ENCODE data around the gene TMEM131L. TPM values are rescaled to one million over a fixed set of nuclear protein-coding genes. Genes with fewer than 3 reads are reported as not detected.
"Not testable (repeated sequence)": the region's sequence is repeated elsewhere in the genome, so short reads cannot be mapped to it uniquely, and the experiment has no call there.

Gene TMEM131L, protein sequence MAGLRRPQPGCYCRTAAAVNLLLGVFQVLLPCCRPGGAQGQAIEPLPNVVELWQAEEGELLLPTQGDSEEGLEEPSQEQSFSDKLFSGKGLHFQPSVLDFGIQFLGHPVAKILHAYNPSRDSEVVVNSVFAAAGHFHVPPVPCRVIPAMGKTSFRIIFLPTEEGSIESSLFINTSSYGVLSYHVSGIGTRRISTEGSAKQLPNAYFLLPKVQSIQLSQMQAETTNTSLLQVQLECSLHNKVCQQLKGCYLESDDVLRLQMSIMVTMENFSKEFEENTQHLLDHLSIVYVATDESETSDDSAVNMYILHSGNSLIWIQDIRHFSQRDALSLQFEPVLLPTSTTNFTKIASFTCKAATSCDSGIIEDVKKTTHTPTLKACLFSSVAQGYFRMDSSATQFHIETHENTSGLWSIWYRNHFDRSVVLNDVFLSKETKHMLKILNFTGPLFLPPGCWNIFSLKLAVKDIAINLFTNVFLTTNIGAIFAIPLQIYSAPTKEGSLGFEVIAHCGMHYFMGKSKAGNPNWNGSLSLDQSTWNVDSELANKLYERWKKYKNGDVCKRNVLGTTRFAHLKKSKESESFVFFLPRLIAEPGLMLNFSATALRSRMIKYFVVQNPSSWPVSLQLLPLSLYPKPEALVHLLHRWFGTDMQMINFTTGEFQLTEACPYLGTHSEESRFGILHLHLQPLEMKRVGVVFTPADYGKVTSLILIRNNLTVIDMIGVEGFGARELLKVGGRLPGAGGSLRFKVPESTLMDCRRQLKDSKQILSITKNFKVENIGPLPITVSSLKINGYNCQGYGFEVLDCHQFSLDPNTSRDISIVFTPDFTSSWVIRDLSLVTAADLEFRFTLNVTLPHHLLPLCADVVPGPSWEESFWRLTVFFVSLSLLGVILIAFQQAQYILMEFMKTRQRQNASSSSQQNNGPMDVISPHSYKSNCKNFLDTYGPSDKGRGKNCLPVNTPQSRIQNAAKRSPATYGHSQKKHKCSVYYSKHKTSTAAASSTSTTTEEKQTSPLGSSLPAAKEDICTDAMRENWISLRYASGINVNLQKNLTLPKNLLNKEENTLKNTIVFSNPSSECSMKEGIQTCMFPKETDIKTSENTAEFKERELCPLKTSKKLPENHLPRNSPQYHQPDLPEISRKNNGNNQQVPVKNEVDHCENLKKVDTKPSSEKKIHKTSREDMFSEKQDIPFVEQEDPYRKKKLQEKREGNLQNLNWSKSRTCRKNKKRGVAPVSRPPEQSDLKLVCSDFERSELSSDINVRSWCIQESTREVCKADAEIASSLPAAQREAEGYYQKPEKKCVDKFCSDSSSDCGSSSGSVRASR (N-terminal part only)
- 10 to 100 TPM in 9 of 10 donors, 1 to 10 TPM in 1; 9.1 to 33.6 (median 20.0) TPM for total RNA-seq
- 1 to 10 TPM; 2.7 to 3.7 TPM for polyA plus RNA-seq
- long read RNA-seq, donor 1, full-length matches to known transcripts = 5 of 20 reads
- long read RNA-seq, donor 1, partial matches to known transcripts = 9 of 20 reads
- long read RNA-seq, donor 1, other reads (novel, unspliced or antisense) = 6 of 20 reads
- long read RNA-seq, donor 2, full-length matches to known transcripts = 4 of 18 reads
- long read RNA-seq, donor 2, partial matches to known transcripts = 8 of 18 reads
- long read RNA-seq, donor 2, other reads (novel, unspliced or antisense) = 6 of 18 reads
- long read RNA-seq, donor 3, full-length matches to known transcripts = 6 of 18 reads
- long read RNA-seq, donor 3, partial matches to known transcripts = 7 of 18 reads
- long read RNA-seq, donor 3, other reads (novel, unspliced or antisense) = 5 of 18 reads

DNA sequence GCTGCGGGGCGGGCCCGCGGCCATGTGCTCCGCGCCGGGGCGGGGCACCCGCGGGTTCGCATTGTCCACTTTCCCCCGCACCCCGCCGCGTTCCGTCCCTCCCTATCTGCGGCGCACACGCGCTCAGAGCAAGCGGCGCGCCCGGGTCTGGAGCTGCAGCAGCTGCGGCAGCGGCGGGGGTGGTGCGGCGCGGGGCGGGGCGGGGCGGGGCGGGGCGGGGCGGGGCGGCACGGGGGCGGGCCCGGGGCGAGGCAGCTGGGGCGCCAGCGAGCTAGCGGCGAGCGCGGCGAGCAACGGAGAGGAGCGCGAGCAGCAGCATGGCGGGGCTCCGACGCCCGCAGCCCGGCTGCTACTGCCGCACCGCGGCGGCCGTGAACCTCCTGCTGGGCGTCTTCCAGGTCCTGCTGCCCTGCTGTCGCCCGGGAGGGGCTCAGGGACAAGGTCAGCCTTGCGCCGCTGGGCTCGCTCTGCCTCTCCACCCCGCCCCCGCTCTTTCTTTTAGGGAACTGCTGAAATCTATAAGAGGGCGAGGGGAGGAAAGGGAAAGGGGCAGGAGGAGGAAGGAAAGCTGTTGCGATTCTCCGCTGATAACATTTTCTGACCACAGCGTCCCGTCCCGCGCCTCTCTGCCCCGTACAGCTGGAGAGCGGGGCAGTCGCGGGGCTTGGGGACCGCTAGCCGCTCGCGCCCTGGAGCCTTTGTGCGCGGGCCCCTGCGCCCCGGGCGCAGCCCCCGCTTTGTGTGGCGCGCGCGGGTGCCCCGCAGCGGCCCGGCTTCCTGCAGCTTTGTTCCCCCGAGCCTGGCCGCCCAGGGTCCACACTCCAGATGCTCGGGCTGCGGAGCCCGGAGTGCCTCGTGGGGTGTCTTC, at the start of gene TMEM131L:
Gene TMEM131L (plus strand): TSS at position 280 of the 868 bp plus-strand sequence. CDS start 38 bp downstream, at position 318.
- 0 to 1% methylated on average over 84 to 103 of the region's 103 CpGs for WGBS, 2 donors
- Histone ChIP-seq H3K4me3 (peak within 1 kb of the TSS; percentile 61 to 98 (median 91)), H3K4me1 (peaks cover 3 to 63% (median 48%) of the 10 kb centered on the region in 9 donors), H3K36me3 (peaks cover 0 to 7% (median 0%) of the 10 kb centered on the region in 9 donors), H3K27ac (peak within 1 kb of the TSS; percentile 71 to 93 (median 85)), H3K27me3 (no peaks in the 10 kb centered on the region), H3K9me3 (peaks cover 0 to 3% (median 0%) of the 10 kb centered on the region in 11 donors)
- intact Hi-C loops (cut with DNase I) = loop anchor here in 9 of 10 donors (1.0 to 10.0 kb wide), 8 partner anchors 91 to 122 kb away; partner anchors contain the start of gene MND1 (in 5 of the 9)
- ATAC-seq (peak; percentile 77 to 93 (median 89)), DNase-seq (peak; percentile 60 to 77)
- TF ChIP-seq, protein P1, sequence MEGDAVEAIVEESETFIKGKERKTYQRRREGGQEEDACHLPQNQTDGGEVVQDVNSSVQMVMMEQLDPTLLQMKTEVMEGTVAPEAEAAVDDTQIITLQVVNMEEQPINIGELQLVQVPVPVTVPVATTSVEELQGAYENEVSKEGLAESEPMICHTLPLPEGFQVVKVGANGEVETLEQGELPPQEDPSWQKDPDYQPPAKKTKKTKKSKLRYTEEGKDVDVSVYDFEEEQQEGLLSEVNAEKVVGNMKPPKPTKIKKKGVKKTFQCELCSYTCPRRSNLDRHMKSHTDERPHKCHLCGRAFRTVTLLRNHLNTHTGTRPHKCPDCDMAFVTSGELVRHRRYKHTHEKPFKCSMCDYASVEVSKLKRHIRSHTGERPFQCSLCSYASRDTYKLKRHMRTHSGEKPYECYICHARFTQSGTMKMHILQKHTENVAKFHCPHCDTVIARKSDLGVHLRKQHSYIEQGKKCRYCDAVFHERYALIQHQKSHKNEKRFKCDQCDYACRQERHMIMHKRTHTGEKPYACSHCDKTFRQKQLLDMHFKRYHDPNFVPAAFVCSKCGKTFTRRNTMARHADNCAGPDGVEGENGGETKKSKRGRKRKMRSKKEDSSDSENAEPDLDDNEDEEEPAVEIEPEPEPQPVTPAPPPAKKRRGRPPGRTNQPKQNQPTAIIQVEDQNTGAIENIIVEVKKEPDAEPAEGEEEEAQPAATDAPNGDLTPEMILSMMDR (IDR thresholded peaks at IDR 0.05) = peak in 5 of 9 donors; percentile 11 to 46 (median 41)

DNA sequence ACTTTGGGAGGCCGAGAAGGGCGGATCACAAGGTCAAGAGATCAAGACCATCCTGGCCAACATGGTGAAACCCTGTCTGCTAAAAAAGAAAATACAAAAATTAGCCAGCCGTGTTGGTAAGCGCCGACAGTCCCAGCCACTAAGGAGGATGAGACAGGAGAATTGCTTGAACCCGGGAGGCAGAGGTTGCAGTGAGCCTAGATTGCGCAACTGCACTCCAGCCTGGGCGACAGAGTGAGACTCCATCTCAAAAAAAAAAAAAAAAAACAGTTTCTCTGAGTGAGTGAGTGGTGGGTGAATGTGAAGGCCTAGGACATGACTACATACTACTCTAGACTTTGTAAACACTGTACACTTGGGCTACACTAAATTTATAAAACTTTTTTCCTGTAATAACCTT, 49.7 kb upstream of the TMEM131L start:
- intact Hi-C loops (cut with DNase I); DNase-seq; H3K27ac ChIP-seq; H3K4me3 ChIP-seq; H3K27me3 ChIP-seq; H3K9me3 ChIP-seq; H3K36me3 ChIP-seq; H3K4me1 ChIP-seq; ATAC-seq: not testable (repeated sequence)
- 79 to 93% methylated on average over 8 of the region's 8 CpGs for WGBS, 2 donors

DNA sequence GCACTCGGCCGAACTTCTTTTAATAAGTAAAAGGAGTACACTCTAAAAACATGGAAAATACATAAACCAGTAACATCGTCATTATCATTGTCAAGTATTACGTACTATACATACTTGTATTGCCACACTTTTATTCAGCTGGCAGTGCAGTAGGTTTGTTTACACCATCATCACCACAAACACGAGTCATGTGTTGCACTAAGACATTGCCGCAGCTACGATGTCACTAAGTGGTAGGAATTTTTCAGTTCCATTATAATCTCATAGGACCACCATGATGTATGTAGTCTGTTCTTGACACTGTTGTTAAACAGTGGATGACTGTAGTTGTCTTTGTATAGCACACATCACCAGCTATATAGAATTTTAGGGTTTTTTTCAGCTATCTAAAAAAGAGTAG, 48.0 kb upstream of the TMEM131L start:
- H3K27ac ChIP-seq = no peak overlapping the region
- no peak overlapping the region for H3K4me3 ChIP-seq
- ATAC-seq = no peak
- H3K4me1 ChIP-seq = no peaks in the 10 kb centered on the region
- intact Hi-C loops (cut with DNase I) = no loop called here
- TF ChIP-seq, protein P1 (IDR thresholded peaks at IDR 0.05) = no peak
- H3K36me3 ChIP-seq = no peaks in the 10 kb centered on the region
- H3K27me3 ChIP-seq = no peaks in the 10 kb centered on the region
- H3K9me3 ChIP-seq = no peaks in the 10 kb centered on the region
- DNase-seq = no peak
- WGBS, 2 donors = 89 to 90% methylated on average over 7 of the region's 7 CpGs
